Tongue (tissue), 2 donors: ENCODE measurements around the gene OCA2. TPM values are rescaled to one million over a fixed set of nuclear protein-coding genes. Genes with fewer than 3 reads are reported as not detected.
"Not testable (repeated sequence)": the region's sequence is repeated elsewhere in the genome, so short reads cannot be mapped to it uniquely, and the experiment has no call there.

ENCODE experiments used
- DNase-seq: peaks from one replicate; pipeline ENCODE4 v3.0.0-alpha.2; 2015
- total RNA-seq: library from RNA; depleted of rRNA; stranded (reverse); fragments of >200 nt; gene quantifications from one replicate; pipeline ENCODE4 v1.2.3, GENCODE V29; 2014

Gene OCA2
- total RNA-seq, 1 donor from 2014 or later: 4.9 TPM

- peak; percentile 90 for DNase-seq
Measured at GRCh38 chr15:27869697-27870281, 229.3 kb downstream of the OCA2 start.

DNA sequence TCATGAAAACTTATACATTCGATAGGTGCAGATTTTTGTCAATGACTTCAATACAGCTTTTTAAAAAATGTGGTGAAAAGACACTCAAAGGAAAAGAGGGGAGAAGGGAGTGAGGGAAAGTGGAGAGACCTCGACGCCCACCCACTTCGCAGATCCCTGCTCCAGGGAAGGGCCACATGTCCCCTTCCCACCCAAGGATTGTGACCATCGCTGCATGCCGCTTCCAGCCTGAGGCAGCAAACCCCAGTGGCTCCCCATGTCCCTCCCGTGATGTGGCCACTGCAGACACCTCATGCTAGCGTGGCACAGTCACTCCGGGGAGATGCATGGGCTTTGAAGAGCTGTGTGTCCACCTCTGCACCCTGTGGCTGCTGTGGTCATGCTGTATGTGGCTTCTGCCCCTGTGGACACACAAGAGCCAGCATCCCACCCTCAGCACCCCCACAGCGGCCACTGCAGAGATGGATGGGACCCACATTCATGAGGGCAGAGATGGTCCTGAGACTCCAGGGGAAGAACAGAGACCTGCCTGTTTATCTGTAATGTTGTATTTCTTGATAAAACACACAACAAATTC is 230.2 kb downstream of the OCA2 start:
- DNase-seq: no peak

GRCh38 chr15:27867861-27868260 is 231.3 kb downstream of the OCA2 start:
- DNase-seq: peak; percentile 39

DNA sequence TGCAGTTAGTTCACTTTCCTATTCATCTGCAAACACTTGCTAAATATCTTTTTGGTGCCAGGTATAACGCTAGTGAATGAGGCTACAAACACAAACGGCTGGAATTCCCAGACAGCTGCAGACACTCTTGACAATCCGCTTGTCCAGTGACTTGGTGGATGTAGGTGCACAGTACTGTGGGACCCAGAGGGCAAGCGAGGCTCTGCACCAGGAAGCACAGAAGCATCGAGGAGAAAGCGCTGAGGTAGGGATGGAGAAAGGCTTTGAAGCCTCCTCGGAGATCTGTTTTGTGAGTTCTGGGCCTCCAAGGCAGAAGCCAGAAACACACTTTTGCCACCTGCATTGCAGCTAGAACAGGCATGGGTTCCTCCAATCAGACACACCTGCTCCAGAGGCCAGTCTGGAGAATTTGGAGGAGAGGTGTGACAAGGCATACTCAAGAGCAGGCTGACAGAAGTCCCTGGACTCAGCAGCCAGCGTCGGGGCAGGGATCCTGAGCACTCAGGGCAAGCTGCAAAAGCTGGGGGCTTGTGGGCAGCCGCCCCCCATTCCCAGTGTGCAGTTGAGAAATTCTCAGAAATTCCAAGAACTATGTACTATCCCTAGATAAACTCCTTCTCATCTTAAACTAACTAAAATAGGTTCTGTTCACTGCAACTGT is 232.5 kb downstream of the OCA2 start:
- DNase-seq: no peak

GRCh38 chr15:27865926-27866325 is 233.2 kb downstream of the OCA2 start:
- no peak for DNase-seq

GRCh38 chr15:27865323-27865922 is 233.7 kb downstream of the OCA2 start:
- peak; percentile 18 for DNase-seq

GRCh38 chr15:27864719-27865118 is 234.4 kb downstream of the OCA2 start:
- DNase-seq: no peak

GRCh38 chr15:27864086-27864485 is 235.0 kb downstream of the OCA2 start:
- no peak for DNase-seq

DNA sequence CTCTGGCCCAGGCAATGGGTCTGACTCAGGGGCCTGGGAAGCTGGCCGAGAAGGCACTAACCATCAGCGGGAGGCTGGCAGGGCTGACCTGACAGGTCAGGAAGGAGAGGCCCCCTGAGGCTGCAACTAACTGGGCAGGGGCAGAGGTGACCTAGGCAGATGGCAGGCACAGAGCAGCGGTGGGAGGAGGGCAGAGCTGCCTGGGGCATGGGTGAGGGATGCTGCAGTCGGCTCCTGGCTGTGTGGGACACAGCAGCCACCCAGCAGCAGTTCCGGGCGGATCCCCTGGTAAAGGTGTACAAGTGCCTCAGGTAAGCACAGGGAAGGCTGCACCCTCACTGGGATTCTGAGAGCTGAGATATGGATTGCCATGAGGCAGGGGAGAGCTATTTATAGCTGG is 236.1 kb downstream of the OCA2 start:
- no peak for DNase-seq

GRCh38 chr15:27861171-27861570 is 237.9 kb downstream of the OCA2 start:
- DNase-seq: no peak

DNA sequence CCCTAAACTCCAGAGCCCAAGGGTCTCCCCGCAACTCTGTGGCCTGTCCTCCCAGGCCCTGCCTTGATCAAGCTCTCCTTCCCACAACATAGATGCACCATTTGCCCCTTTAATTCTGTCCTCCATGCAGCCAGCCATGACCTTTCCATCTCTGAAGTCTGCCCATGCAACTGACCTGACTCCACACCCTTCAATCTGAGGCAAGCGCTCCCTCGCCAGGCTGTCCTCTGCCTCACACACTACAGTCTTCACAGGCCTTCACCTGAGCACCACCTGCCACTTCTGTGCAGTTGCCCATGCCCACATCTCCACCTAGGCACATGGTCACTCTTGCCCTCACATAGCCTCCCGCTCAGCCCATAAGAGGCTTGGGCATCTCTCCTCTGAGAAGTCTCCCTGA is 244.0 kb downstream of the OCA2 start:
- no peak for DNase-seq

DNA sequence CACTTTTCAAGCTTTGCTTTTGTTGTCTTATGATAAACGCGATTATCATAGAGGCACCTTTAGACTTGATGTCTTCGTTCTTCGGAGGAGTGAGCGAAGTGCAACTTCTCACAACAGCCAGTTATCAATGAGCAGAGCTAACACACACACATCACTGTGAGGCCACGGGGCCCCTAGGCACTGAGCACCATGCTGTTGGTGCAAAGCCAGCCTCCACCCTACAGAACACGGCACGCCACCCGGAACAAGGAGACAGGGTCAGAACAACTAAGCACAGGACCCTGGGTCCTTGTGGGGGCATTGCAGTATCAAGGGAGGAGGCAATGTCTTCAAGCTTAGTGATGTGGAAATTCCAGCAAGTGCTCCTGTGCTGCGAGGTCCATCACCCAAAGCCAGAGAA is 244.5 kb downstream of the OCA2 start:
- no peak for DNase-seq

- DNase-seq: no peak
Measured at GRCh38 chr15:27853624-27854455, 245.3 kb downstream of the OCA2 start.

DNA sequence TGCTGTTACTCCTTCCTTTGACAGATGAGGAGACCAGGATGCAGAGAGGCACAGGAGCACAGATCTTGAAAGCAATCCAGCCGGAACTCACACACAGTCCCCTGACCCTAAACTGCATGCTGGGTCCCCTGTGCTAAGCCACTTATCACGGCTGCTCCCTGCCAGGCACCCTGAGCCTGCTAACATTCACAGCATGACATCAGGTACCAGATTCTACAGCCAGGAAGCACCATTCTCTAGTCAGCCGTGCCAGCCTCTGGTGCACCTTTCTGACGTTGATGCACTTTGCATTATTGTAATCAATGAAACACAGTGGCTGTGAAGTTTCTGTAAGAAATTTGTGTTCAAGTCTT is 247.3 kb downstream of the OCA2 start:
- no peak for DNase-seq

DNA sequence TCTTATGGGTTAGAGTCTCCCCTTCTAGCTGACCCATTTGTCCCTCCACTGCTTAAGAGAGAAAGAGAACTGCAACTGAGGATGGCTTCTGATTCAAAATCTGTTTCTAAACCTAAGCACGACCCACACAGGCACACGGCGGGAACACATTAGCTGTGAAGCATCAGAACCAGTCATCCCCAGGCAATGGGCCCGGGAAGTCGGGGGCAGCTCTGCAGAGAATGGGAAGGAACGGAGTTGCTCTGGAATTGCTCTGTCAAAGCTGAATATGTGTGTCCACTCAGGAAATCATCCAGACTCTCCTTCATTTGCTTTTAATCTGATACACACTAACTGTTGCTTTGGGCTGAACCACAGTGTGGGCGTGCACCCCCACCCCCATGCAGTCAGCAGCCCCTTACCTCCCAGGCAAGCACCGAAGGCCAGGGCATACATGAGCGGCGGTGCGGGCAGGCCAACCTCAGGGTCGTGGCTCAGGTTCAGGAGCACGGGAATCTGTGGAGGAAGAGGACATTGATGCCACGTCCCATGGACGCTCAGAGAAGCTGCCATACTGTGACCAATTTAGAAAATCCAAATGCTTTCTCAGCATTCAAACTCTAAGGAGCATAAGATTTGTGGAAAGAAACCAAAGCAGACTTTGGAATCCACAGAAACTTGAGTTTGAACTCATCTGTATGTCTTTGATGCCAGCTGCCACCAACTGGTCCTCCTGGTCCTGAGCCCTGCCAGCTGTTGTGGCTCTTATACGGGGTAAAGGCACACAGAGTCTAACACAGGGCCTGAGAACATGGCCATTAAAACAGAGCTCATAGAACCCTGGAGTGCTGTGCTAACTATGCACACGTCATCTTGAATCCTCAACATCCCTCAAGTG is 247.9 kb downstream of the OCA2 start:
- peak; percentile 83 for DNase-seq

DNA sequence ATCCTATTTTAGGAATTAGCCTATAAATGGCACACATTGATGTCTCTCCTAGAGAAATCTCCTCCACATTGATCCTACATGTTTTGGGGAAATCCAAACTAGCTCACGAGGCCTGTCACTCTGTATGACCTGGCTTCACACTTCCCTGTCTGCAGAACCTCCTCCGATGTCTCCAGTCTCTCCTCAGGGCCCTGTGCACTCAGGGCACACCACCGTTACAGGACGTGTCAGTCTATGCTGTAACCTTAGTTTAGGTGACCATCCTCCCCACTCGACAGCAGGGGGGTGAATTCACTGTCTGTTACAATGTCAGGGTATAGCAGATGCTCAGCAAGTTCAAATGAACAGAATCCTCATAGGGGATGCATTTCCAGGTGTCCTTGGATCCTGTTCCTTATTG is 249.1 kb downstream of the OCA2 start:
- no peak for DNase-seq

DNA sequence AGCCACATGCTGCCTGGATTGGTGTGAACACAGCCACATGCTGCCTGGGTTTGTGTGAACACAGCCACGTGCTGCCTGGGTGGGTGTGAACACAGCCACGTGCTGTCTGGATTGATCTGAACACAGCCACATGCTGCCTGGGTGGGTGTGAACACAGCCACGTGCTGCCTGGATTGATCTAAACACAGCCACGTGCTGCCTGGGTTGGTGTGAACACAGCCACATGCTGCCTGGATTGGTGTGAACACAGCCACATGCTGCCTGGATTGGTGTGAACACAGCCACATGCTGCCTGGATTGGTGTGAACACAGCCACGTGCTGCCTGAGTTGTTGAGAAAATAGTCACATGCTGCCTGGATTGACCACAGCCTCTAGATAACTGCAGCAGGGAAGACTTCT is 250.2 kb downstream of the OCA2 start:
- DNase-seq: not testable (repeated sequence)

DNA sequence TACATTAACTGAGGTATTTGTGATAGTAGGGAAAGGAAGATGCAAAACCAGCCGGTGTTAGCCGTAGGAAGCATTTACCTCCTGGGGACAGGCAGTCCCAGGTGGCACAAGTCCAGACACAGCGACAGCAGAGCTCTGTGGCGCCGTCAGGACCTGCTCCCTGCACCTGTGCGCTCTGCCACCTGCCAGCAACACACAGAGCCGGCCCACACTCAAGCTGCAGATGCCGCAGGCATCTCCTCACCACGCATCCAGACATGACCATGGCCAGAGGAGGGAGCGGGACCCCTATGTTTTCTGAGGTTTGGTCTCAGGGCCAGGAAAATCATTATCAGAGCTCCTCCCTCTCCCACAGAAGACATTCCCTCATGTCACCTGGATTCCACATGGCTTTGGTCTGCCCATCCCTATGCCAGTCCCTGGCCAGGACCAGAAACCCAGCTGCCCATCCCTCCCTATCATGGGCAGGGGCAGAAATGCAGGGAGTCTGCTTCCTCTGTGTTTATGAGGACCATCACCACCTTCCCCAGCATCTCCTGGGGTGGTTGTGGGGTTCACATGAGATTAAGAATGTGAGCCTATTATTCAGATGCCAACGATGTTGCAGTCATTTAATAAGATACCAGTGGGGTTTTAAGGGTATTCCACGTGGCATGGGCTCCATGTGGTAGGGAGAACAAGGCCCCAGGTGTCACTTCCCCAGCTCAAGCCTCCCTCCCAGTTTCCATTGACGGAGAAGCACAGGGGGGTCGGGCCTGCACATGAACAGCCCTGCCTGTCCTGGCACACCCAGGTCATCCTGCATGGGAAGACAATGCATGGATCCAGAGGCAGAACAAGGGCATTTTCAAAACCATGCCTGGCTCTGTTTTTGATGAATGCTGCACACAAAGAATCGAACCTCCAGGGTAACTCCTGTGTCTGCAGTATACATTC is 251.1 kb downstream of the OCA2 start:
- no peak for DNase-seq

DNA sequence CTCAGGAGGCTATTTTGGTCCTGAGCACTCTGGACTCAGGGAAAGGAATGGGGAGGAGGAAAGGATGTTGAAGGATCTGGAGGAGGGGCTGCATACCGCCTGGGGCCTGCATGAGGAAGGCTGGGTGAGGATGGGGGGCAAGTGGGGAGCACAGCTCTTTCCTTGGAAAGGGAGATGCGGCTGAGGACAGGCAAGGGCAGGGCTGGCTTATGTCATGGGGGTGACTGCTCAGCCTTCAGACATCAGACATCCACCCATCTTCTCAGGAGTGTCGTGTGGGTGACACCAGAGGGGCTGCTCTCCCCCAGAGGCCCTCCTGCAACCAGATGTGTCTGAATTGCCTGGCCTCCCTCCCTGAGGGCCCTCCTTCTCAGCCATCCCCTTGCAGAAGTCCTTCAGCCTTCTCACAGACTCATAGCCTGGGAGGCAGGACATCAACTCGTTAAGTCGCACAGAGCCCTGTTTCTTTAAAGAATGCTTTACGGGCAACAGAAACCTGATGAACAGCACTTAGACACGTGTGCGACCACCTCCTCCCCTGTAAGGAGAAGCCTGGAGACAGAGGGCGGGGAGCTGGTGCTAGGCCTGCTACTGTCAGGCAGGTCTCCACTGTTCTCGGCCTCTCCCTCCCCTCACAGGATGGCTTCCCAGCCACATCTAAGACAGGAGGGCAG is 252.3 kb downstream of the OCA2 start:
- DNase-seq: no peak
